ENCODE data around the gene RAD52. TPM values are rescaled to one million over a fixed set of nuclear protein-coding genes. Genes with fewer than 3 reads are reported as not detected.
A peak's percentile ranks its signal among the peaks of the same experiment; 100 is the strongest.

RAD52 gene
- 7.1 and 17.5 TPM in 2 replicates for total RNA-seq

DNA sequence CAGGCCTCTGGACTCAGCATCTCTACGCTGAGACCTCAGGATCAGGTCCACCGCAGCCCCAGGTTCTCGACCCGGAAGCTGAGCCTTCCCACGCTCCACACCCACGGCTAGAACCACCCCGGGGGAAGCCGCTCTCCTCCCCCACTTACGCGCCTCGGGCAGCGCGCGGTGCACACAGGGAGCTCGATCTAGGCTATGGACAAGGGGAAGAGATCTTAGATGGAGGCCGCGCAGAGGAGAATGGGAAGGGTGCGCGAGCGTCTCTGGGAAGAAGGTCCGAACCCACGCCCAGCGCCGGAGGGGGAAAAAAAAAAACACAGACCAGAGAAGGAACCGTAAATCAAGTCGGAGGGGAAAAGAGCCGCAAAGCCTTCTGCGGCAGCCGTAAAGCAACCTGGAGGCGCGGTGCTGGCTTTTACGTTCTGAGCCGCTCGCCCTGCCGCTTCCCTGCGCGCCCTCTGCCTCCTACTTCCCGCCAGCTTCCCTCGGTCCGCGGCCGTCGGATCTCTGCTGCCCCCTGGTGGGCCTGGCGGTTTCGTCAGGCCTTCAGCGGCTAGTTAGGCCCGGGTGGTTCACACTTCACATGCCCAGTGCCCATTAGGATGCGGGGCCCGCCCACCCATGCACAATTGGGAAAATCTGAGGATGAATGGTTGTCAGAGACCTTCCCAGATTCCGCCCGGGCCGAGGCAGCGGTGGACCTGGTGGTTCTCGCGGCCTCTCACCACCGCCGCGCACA lies at the start of gene RAD52:
Gene RAD52, minus strand, starts transcription at position 242 of the 739 bp plus-strand sequence. CDS start 16,636 bp downstream, outside the sequence.
- no peaks in the 10 kb centered on the region for H3K27me3 ChIP-seq (ENCODE audit: control insufficient read depth, insufficient read depth, low read length)
- peak within 1 kb of the TSS; percentile 92 for H3K4me3 ChIP-seq (ENCODE audit: low read depth, low read length)
- peak; percentile 91 for DNase-seq (ENCODE audit: low read depth)
- H3K36me3 ChIP-seq (ENCODE audit: control insufficient read depth, insufficient read depth, low read length): no peaks in the 10 kb centered on the region
- TF ChIP-seq, protein P1, sequence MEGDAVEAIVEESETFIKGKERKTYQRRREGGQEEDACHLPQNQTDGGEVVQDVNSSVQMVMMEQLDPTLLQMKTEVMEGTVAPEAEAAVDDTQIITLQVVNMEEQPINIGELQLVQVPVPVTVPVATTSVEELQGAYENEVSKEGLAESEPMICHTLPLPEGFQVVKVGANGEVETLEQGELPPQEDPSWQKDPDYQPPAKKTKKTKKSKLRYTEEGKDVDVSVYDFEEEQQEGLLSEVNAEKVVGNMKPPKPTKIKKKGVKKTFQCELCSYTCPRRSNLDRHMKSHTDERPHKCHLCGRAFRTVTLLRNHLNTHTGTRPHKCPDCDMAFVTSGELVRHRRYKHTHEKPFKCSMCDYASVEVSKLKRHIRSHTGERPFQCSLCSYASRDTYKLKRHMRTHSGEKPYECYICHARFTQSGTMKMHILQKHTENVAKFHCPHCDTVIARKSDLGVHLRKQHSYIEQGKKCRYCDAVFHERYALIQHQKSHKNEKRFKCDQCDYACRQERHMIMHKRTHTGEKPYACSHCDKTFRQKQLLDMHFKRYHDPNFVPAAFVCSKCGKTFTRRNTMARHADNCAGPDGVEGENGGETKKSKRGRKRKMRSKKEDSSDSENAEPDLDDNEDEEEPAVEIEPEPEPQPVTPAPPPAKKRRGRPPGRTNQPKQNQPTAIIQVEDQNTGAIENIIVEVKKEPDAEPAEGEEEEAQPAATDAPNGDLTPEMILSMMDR (IDR thresholded peaks at IDR 0.05; ENCODE audit: insufficient read depth, low read length, poor library complexity, severe bottlenecking): peak; percentile 94

DNA sequence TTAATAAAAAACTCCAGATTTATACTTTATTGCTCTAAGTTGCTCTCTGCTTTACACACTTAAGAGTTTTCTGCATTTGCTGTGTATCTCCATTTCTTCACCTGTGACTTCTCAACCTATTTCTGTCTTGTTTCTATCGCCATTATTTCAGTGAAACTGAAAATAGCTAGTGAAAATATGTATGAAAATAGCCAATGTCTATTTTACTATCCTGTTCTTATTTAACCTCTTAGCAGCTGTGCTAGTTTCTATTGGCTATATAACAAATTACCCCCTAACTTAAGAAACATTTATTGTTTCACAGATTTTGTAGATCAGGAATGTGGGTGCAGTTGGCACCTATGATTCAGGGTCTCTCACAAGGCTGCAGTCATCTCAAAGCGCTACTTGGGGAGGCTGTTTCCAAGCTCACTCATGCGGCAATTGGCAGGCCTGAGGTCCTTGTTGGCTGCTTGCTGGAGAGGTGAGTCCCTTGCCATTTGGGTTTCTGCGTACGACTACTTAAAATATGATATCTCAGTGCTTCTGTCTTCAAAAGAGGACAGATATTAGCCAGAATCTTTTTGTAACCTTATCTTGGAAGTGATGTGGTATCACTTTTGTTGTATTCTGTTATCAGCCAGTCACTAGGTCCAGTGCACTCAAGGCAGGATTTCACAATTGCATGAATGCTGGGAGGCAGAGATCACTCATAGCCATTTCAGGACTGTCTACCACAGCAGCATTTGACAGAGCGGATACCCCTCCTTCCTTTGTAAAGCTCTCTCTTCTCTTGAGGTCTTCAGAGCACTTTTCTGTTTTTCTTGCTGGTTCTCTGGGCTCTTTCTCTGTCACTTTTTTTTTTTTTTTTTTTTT lies 48.8 kb upstream of the RAD52 start:
- H3K27me3 ChIP-seq (ENCODE audit: control insufficient read depth, insufficient read depth, low read length): no peaks in the 10 kb centered on the region
- H3K4me3 ChIP-seq (ENCODE audit: low read depth, low read length): no peak overlapping the region
- DNase-seq (ENCODE audit: low read depth): no peak
- no peaks in the 10 kb centered on the region for H3K36me3 ChIP-seq (ENCODE audit: control insufficient read depth, insufficient read depth, low read length)
- TF ChIP-seq, protein P1 (IDR thresholded peaks at IDR 0.05; ENCODE audit: insufficient read depth, low read length, poor library complexity, severe bottlenecking): no peak

DNA sequence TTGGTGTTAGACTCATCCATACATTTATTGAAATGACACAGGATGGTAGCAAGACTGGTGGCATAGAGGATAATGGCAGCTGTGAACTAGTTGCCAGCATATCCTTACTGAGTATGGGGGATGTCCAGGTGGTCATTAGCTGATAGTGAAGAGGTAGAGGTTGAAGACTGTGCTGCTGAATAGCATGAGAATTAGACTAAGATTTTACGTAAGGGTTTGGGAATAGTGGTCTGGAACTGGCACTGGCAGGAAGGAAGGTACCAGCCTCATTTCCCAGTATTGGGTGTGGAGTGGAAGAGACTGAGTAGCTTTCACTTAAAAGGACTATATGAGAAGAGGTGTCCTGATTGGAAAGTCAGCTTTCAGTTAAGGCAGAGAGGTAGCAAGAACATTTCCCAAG lies 48.0 kb upstream of the RAD52 start:
- DNase-seq (ENCODE audit: low read depth): no peak
- H3K36me3 ChIP-seq (ENCODE audit: control insufficient read depth, insufficient read depth, low read length): no peaks in the 10 kb centered on the region
- TF ChIP-seq, protein P1 (IDR thresholded peaks at IDR 0.05; ENCODE audit: insufficient read depth, low read length, poor library complexity, severe bottlenecking): no peak
- no peaks in the 10 kb centered on the region for H3K27me3 ChIP-seq (ENCODE audit: control insufficient read depth, insufficient read depth, low read length)
- H3K4me3 ChIP-seq (ENCODE audit: low read depth, low read length): no peak overlapping the region

DNA sequence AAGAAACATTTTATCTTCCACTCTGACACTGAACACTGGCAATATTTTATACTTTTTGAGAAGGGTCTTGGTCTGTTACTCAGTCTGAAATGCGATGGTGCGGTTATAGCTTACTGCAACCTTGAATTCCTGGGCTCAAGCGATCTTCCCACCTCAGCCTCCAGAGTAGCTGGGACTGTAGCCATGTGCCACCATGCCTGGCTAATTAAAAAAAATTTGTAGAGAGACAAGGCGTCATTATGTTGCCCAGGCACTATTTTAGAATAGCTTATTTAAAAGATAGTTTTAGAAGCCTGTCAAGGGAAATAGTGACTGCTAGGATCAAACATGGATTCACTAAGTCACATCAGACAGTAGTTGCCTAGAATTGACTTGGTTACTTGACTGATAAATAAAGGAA lies 47.4 kb upstream of the RAD52 start:
- H3K27me3 ChIP-seq (ENCODE audit: control insufficient read depth, insufficient read depth, low read length): no peaks in the 10 kb centered on the region
- H3K4me3 ChIP-seq (ENCODE audit: low read depth, low read length): no peak overlapping the region
- H3K36me3 ChIP-seq (ENCODE audit: control insufficient read depth, insufficient read depth, low read length): no peaks in the 10 kb centered on the region
- TF ChIP-seq, protein P1 (IDR thresholded peaks at IDR 0.05; ENCODE audit: insufficient read depth, low read length, poor library complexity, severe bottlenecking): no peak
- DNase-seq (ENCODE audit: low read depth): no peak

DNA sequence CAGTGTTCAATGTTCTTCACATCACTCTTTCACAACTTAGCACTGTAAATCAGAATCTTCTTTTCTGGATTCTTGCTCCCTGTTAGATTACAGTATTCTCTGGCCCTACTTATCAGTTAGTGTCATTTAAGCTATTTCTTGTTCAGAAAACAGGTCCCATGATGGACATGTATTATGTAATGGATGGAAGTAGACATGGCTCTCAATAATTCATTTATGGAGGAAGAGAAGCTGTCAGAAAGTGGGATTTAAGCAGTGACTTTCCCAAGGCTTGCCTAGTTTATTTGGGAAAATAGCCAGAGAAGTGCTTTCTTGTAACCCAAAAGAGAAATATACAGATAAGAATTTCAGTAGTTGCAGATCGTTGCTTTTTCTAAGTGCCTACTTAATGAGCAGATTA lies 43.2 kb upstream of the RAD52 start:
- Histone ChIP-seq H3K36me3 (ENCODE audit: control insufficient read depth, insufficient read depth, low read length) (no peaks in the 10 kb centered on the region), H3K4me3 (ENCODE audit: low read depth, low read length) (peak overlapping the region; percentile 69), H3K27me3 (ENCODE audit: control insufficient read depth, insufficient read depth, low read length) (no peaks in the 10 kb centered on the region)
- TF ChIP-seq, protein P1 (IDR thresholded peaks at IDR 0.05; ENCODE audit: insufficient read depth, low read length, poor library complexity, severe bottlenecking): no peak
- DNase-seq (ENCODE audit: low read depth): no peak
